Suprapubic skin (tissue), 3 donors: ENCODE data around the gene SMIM13.

Source experiments
- CTCF ChIP-seq, 2 donors: fragments of 200-600 bp in 1 of 2; fragments of 450-650 bp in 1 of 2; sonication (generic) in 1 of 2; IDR thresholded peaks; one replicate each; pipeline ENCODE4 v1.5.1; 2016 to 2019; ENCODE audit warnings: antibody characterized with exemption in 2 of 2, mild to moderate bottlenecking in 1 of 2, moderate library complexity in 1 of 2
- EP300 ChIP-seq: sonication (generic); formaldehyde crosslinking; IDR thresholded peaks from one replicate; pipeline ENCODE4 v1.6.1; 2017; ENCODE audit warnings: antibody characterized with exemption

GRCh38 chr6:11123978-11124377, 30.3 kb downstream of the SMIM13 start:
- TF ChIP-seq CTCF (IDR thresholded peaks at IDR 0.05) (no peak), EP300 (no peak)
